Left colon (tissue), 2 donors: Measurements from ENCODE around the gene RRP36. TPM values are rescaled to one million over a fixed set of nuclear protein-coding genes. Genes with fewer than 3 reads are reported as not detected.
"Not testable (repeated sequence)": the region's sequence is repeated elsewhere in the genome, so short reads cannot be mapped to it uniquely, and the experiment has no call there.

Experiments
- ATAC-seq: fragments of 200-7000 bp; cut with Tn5 transposase; one replicate; pipeline ENCODE4 v1.9.1; 2020; ENCODE audit warnings: mild to moderate bottlenecking, moderate library complexity
- DNase-seq, 2 donors: peaks; one replicate each; pipeline ENCODE4 v3.0.0-alpha.2; 2020
- intact Hi-C, 2 donors: fragments of 100-400 bp; cut with DNase I in 1 of 2; cut with micrococcal nuclease in 1 of 2; formaldehyde crosslinking; loops; one replicate each; pipeline versions ENCODE4 v1.11.2 to v1.14.0; 2022; cut with DNase I, micrococcal nuclease
- total RNA-seq, 2 donors: library from RNA; stranded (reverse); fragmentation: NEBNext Ultra II Directional; extraction: Animal tissue kit (Norgen Biotek cat#: 25700); gene quantifications; one replicate each; pipeline ENCODE4 v1.2.1, GENCODE V29; 2021
- donor health status: DM: no; HTN: no; CAD: no.
- donor health status: DM: yes; HTN: yes; CAD: no.

RRP36 gene
- total RNA-seq, 2 donors from 2014 or later = 33.6 to 45.8 TPM

- DNase-seq = no peak
- no peak for ATAC-seq
- intact Hi-C loops = no loop called here
Measured at GRCh38 chr6:43033496-43034189, 12.2 kb downstream of the RRP36 start.

- ATAC-seq (no peak), DNase-seq (no peak)
- intact Hi-C loops = no loop called here
Measured at GRCh38 chr6:43034190-43034525, 12.7 kb downstream of the RRP36 start.

- intact Hi-C loops = no loop called here
- DNase-seq = no peak
- ATAC-seq = no peak
Measured at GRCh38 chr6:43035495-43036194, 14.2 kb downstream of the RRP36 start.

GRCh38 chr6:43036712-43037111 lies 15.3 kb downstream of the RRP36 start:
- intact Hi-C loops = no loop called here
- ATAC-seq (no peak), DNase-seq (no peak)

GRCh38 chr6:43037197-43037596 lies 15.8 kb downstream of the RRP36 start:
- DNase-seq = no peak
- intact Hi-C loops = no loop called here

GRCh38 chr6:43037706-43038105 lies 16.3 kb downstream of the RRP36 start:
- intact Hi-C loops = no loop called here
- DNase-seq (no peak), ATAC-seq (no peak)

More at GRCh38 chr6:43037197-43037596, 15.8 kb downstream of the RRP36 start:
- no peak for ATAC-seq

GRCh38 chr6:43038727-43039126 lies 17.3 kb downstream of the RRP36 start:
- ATAC-seq = no peak
- DNase-seq = no peak
- intact Hi-C loops = no loop called here

- DNase-seq (no peak), ATAC-seq (no peak)
- intact Hi-C loops = loop anchor here in 1 of 2 donors (10.0 kb wide), 1 partner anchor 136 kb away; no protein-coding TSS in a partner anchor
Measured at GRCh38 chr6:43040542-43041257, 19.3 kb downstream of the RRP36 start.

GRCh38 chr6:43041475-43041874 lies 20.1 kb downstream of the RRP36 start:
- ATAC-seq, DNase-seq: not testable (repeated sequence)
- intact Hi-C loops = loop anchor here in 1 of 2 donors (10.0 kb wide), 1 partner anchor 137 kb away; no protein-coding TSS in a partner anchor

GRCh38 chr6:43043310-43043709 lies 21.9 kb downstream of the RRP36 start:
- intact Hi-C loops = loop anchor here in 1 of 2 donors (10.0 kb wide), 1 partner anchor 139 kb away; no protein-coding TSS in a partner anchor
- no peak for DNase-seq
- ATAC-seq = no peak

GRCh38 chr6:43045371-43045930 lies 24.0 kb downstream of the RRP36 start:
- DNase-seq (no peak), ATAC-seq (no peak)
- intact Hi-C loops = loop anchor here in 1 of 2 donors (10.0 kb wide), 1 partner anchor 141 kb away; no protein-coding TSS in a partner anchor

GRCh38 chr6:43047998-43048397 lies 26.6 kb downstream of the RRP36 start:
- intact Hi-C loops = loop anchor here in 1 of 2 donors (10.0 kb wide), 1 partner anchor 143 kb away; no protein-coding TSS in a partner anchor
- ATAC-seq (no peak), DNase-seq (no peak)

GRCh38 chr6:43050981-43051380 lies 29.6 kb downstream of the RRP36 start:
- no peak for ATAC-seq
- no peak for DNase-seq
- intact Hi-C loops = no loop called here

- intact Hi-C loops = no loop called here
- DNase-seq (peak in 1 of 2 donors; percentile 31), ATAC-seq (no peak)
Measured at GRCh38 chr6:43052225-43052841, 30.9 kb downstream of the RRP36 start.

GRCh38 chr6:43052842-43053544 lies 31.6 kb downstream of the RRP36 start:
- intact Hi-C loops = no loop called here
- peak; percentile 36 to 41 for DNase-seq

GRCh38 chr6:43053545-43054205 lies 32.3 kb downstream of the RRP36 start, which contains the start of gene CUL7:
Gene CUL7, minus strand, starts transcription at chr6:43053851. Its CDS starts 1,063 bp downstream, at chr6:43052788.
- intact Hi-C loops = no loop called here
- peak; percentile 97 for ATAC-seq
- peak; percentile 96 for DNase-seq

More at GRCh38 chr6:43052842-43053544, 31.6 kb downstream of the RRP36 start:
- ATAC-seq = peak; percentile 46

GRCh38 chr6:43054206-43054943 lies 33.0 kb downstream of the RRP36 start:
- ATAC-seq (no peak), DNase-seq (peak in 1 of 2 donors; percentile 28)
- intact Hi-C loops = no loop called here
